Neural cell (in vitro differentiated cells): ENCODE data around the gene RBM43. TPM values are rescaled to one million over a fixed set of nuclear protein-coding genes. Genes with fewer than 3 reads are reported as not detected.
A peak's percentile ranks its signal among the peaks of the same experiment; 100 is the strongest.

Source experiments
- H2AFZ ChIP-seq: fragments of 200-600, 300-800 bp; sonication (generic), shearing (Covaris generic); 2 replicates; pipeline ENCODE4 v1.6.0; 2014; ENCODE audit warnings: low read depth, mild to moderate bottlenecking, antibody characterized with exemption, low read length, moderate library complexity
- H3F3A ChIP-seq: fragments of 200-600 bp; shearing (Covaris generic); 2 replicates; pipeline ENCODE4 v1.6.1; 2016; ENCODE audit warnings: mild to moderate bottlenecking, moderate library complexity, mixed read lengths, antibody characterized with exemption, low read length; ENCODE audit not compliant: insufficient read depth, poor library complexity, severe bottlenecking
- H3K27ac ChIP-seq: fragments of 200-600, 300-800 bp; sonication (generic), shearing (Covaris generic); 2 replicates; pipeline ENCODE4 v1.5.1; 2014; ENCODE audit warnings: mild to moderate bottlenecking, low read length, moderate library complexity
- H3K27me3 ChIP-seq: fragments of 300-800, 200-600 bp; sonication (generic), shearing (Covaris generic); 2 replicates; pipeline ENCODE4 v1.6.0; 2014; ENCODE audit warnings: mild to moderate bottlenecking, low read depth, low read length, moderate library complexity; ENCODE audit not compliant: insufficient read depth
- H3K36me3 ChIP-seq: fragments of 300-800, 200-600 bp; sonication (generic), shearing (Covaris generic); 2 replicates; pipeline ENCODE4 v1.5.1; 2014; ENCODE audit warnings: mild to moderate bottlenecking, antibody characterized with exemption, low read length, moderate library complexity; ENCODE audit not compliant: insufficient read depth
- H3K4me2 ChIP-seq: fragments of 300-800, 200-600 bp; sonication (generic), shearing (Covaris generic); 2 replicates; pipeline ENCODE4 v1.6.0; 2014; ENCODE audit warnings: mild to moderate bottlenecking, low read length
- H3K4me3 ChIP-seq: fragments of 300-800, 200-600 bp; sonication (generic), shearing (Covaris generic); 2 replicates; pipeline ENCODE4 v1.5.1; 2014; ENCODE audit warnings: mild to moderate bottlenecking, low read length, moderate library complexity
- H3K79me2 ChIP-seq: fragments of 200-600 bp; shearing (Covaris generic); replicated peaks from 2 replicates; pipeline ENCODE4 v1.6.0; 2014; ENCODE audit warnings: mild to moderate bottlenecking, low read length, moderate library complexity; ENCODE audit not compliant: insufficient read depth
- H3K9ac ChIP-seq: fragments of 300-800, 200-600 bp; sonication (generic), shearing (Covaris generic); 2 replicates; pipeline ENCODE4 v1.6.1; 2016; ENCODE audit warnings: mild to moderate bottlenecking, low read length, mixed read lengths
- H3K9me2 ChIP-seq: fragments of 200-600 bp; shearing (Covaris generic); 2 replicates; pipeline ENCODE4 v1.6.1; 2016; ENCODE audit warnings: mild to moderate bottlenecking, low read length, mixed read lengths; ENCODE audit not compliant: insufficient read depth
- H3K9me3 ChIP-seq: fragments of 200-600, 300-800 bp; sonication (generic), shearing (Covaris generic); 2 replicates; pipeline ENCODE4 v1.6.1; 2016; ENCODE audit warnings: mild to moderate bottlenecking, mixed run types, low read length, moderate library complexity, mixed read lengths
- H4K20me1 ChIP-seq: fragments of 200-600 bp; shearing (Covaris generic); 2 replicates; pipeline ENCODE4 v1.6.1; 2016; ENCODE audit warnings: mild to moderate bottlenecking, mixed run types; ENCODE audit not compliant: insufficient read depth
- EP300 ChIP-seq: fragments of 450-650 bp; conservative IDR thresholded peaks from 2 replicates; pipeline ENCODE4 v1.6.1; 2014; ENCODE audit warnings: antibody characterized with exemption, mild to moderate bottlenecking, moderate library complexity; ENCODE audit not compliant: poor library complexity, severe bottlenecking
- EZH2 ChIP-seq: fragments of 200-600, 300-800 bp; shearing (Covaris generic), sonication (generic); IDR thresholded peaks from 2 replicates; pipeline ENCODE4 v1.6.1; 2014; ENCODE audit warnings: antibody characterized with exemption, low read length, borderline replicate concordance, mild to moderate bottlenecking; ENCODE audit not compliant: insufficient read depth, poor library complexity, severe bottlenecking
- MXI1 ChIP-seq: fragments of 450-650 bp; conservative IDR thresholded peaks from 2 replicates; pipeline ENCODE4 v1.6.1; 2014; ENCODE audit warnings: antibody characterized with exemption, mild to moderate bottlenecking; ENCODE audit not compliant: poor library complexity, severe bottlenecking
- POLR2AphosphoS5 ChIP-seq: IDR thresholded peaks from 2 replicates; pipeline ENCODE4 v1.6.1; 2012
- SMC3 ChIP-seq: fragments of 450-650 bp; conservative IDR thresholded peaks from 2 replicates; pipeline ENCODE4 v1.6.1; 2014; ENCODE audit warnings: antibody characterized with exemption, mild to moderate bottlenecking, moderate library complexity; ENCODE audit not compliant: poor library complexity
- TAF1 ChIP-seq: IDR thresholded peaks from 2 replicates; pipeline ENCODE4 v1.6.1; 2012; ENCODE audit warnings: low read depth
- polyA plus RNA-seq: library from polyadenylated mRNA; depleted of rRNA; stranded (reverse); fragments of >200 nt; gene quantifications from 2 replicates; pipeline ENCODE4 v1.2.3, GENCODE V29; 2014
- TF ChIP-seq, protein P1 (sequence below): fragments of 450-650 bp; IDR thresholded peaks from 2 replicates; pipeline ENCODE4 v1.5.1; 2014; ENCODE audit warnings: antibody characterized with exemption, mild to moderate bottlenecking, moderate library complexity; ENCODE audit not compliant: poor library complexity, severe bottlenecking
- TF ChIP-seq, protein P2 (sequence below): IDR thresholded peaks from 2 replicates; pipeline ENCODE4 v1.6.1; 2012; ENCODE audit warnings: borderline replicate concordance

RBM43 gene
- polyA plus RNA-seq, 1 donor from 2014 or later = not detected

DNA sequence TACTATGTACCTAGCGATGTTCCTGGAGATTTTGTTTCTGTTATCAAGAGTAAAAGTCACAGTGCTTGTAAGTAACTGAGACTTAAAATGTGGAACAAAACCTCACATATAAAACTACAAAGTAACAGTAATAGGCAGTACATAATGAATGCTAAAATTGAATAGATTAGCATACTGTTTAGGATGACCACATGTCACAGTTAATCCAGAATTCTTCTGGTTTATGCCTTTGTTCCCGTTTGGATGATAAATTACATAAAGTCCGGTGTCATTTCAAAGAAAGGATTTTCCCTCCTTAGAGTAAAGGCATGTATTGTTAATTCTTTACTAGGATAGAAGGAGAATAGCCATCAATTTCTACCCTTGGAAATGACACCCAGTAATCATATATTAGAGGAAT is 56.1 kb downstream of the RBM43 start:
- H3K9ac ChIP-seq = no peak overlapping the region
- no peaks in the 10 kb centered on the region for H3K36me3 ChIP-seq
- TF ChIP-seq SMC3 = no peak
- no peak for TF ChIP-seq POLR2AphosphoS5
- TF ChIP-seq EP300 = no peak
- no peak for TF ChIP-seq TAF1
- TF ChIP-seq MXI1 = no peak
- TF ChIP-seq, protein P1, sequence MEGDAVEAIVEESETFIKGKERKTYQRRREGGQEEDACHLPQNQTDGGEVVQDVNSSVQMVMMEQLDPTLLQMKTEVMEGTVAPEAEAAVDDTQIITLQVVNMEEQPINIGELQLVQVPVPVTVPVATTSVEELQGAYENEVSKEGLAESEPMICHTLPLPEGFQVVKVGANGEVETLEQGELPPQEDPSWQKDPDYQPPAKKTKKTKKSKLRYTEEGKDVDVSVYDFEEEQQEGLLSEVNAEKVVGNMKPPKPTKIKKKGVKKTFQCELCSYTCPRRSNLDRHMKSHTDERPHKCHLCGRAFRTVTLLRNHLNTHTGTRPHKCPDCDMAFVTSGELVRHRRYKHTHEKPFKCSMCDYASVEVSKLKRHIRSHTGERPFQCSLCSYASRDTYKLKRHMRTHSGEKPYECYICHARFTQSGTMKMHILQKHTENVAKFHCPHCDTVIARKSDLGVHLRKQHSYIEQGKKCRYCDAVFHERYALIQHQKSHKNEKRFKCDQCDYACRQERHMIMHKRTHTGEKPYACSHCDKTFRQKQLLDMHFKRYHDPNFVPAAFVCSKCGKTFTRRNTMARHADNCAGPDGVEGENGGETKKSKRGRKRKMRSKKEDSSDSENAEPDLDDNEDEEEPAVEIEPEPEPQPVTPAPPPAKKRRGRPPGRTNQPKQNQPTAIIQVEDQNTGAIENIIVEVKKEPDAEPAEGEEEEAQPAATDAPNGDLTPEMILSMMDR = no peak
- TF ChIP-seq EZH2 = no peak
- TF ChIP-seq, protein P2, sequence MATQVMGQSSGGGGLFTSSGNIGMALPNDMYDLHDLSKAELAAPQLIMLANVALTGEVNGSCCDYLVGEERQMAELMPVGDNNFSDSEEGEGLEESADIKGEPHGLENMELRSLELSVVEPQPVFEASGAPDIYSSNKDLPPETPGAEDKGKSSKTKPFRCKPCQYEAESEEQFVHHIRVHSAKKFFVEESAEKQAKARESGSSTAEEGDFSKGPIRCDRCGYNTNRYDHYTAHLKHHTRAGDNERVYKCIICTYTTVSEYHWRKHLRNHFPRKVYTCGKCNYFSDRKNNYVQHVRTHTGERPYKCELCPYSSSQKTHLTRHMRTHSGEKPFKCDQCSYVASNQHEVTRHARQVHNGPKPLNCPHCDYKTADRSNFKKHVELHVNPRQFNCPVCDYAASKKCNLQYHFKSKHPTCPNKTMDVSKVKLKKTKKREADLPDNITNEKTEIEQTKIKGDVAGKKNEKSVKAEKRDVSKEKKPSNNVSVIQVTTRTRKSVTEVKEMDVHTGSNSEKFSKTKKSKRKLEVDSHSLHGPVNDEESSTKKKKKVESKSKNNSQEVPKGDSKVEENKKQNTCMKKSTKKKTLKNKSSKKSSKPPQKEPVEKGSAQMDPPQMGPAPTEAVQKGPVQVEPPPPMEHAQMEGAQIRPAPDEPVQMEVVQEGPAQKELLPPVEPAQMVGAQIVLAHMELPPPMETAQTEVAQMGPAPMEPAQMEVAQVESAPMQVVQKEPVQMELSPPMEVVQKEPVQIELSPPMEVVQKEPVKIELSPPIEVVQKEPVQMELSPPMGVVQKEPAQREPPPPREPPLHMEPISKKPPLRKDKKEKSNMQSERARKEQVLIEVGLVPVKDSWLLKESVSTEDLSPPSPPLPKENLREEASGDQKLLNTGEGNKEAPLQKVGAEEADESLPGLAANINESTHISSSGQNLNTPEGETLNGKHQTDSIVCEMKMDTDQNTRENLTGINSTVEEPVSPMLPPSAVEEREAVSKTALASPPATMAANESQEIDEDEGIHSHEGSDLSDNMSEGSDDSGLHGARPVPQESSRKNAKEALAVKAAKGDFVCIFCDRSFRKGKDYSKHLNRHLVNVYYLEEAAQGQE = no peak

DNA sequence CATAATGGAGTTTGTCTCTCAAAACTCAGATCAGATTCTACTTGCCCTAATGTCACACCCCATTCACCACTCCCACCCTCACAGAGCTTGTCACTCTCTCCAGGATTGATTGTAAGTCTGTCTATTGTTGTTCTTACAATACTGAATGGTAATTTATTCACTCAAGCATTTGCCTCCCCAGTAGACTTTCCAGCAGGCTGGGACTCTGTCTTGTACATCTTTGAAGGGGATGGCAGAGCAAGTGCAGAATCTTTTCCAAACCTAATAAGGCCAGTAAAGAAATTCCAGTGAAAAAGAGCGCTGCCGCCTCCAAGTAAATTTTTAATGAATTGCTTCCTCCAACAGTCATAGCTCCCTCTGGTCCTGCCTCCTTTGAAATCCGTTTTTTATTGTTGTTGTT is 56.9 kb downstream of the RBM43 start:
- Histone ChIP-seq H3K36me3 (no peaks in the 10 kb centered on the region), H3K27ac (peak overlapping the region; percentile 5), H3K4me3 (no peak overlapping the region), H3K27me3 (no peaks in the 10 kb centered on the region), H3K9me2 (no peaks in the 10 kb centered on the region), H2AFZ (no peak overlapping the region), H3K79me2 (no peaks in the 10 kb centered on the region), H4K20me1 (no peaks in the 10 kb centered on the region), H3K4me2 (no peak overlapping the region), H3K9ac (no peak overlapping the region), H3F3A (no peaks in the 10 kb centered on the region), H3K9me3 (no peaks in the 10 kb centered on the region)
- TF ChIP-seq, protein P2 = no peak
- TF ChIP-seq EP300 (peak; percentile 59), POLR2AphosphoS5 (peak; percentile 18)

More for the DNA sequence above, 56.1 kb downstream of the RBM43 start:
- Histone ChIP-seq H3K4me2 (no peak overlapping the region), H2AFZ (no peak overlapping the region), H3K27ac (no peak overlapping the region), H3K4me3 (no peak overlapping the region), H3K9me2 (no peaks in the 10 kb centered on the region), H3K27me3 (no peaks in the 10 kb centered on the region), H3F3A (no peaks in the 10 kb centered on the region), H4K20me1 (no peaks in the 10 kb centered on the region), H3K9me3 (no peaks in the 10 kb centered on the region), H3K79me2 (no peaks in the 10 kb centered on the region)
